ENCODE data around the gene MYT1.

Gene MYT1

DNA sequence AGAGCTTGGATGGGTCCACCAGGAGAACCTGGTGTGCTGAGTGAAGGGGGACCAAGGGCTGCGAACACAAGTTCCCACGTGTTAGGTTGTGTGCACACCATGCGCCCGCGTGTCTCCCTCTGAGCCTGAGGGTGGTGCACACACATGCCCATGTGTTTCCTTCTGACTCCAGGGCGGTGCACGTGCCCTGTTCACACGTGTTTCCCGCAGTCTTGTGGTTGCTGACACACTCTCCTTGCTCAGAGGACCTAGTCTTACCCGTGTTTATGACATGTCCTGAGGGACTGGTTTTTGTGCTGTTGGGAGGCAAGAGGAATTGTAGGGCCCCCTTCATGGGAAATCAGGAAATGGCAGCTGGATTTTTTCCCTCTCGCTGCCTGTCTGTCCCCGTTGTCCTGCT lies 55.0 kb downstream of the MYT1 start:
- Histone ChIP-seq H3K4me3 (ENCODE audit: low read depth, low read length) (no peak overlapping the region), H3K27me3 (ENCODE audit: control insufficient read depth, insufficient read depth, low read length) (no peaks in the 10 kb centered on the region), H3K9ac (ENCODE audit: low read depth, low read length) (no peak overlapping the region), H3K36me3 (ENCODE audit: control insufficient read depth, insufficient read depth, low read length) (no peaks in the 10 kb centered on the region), H3K9me3 (ENCODE audit: control insufficient read depth, insufficient read depth, low read length) (no peaks in the 10 kb centered on the region), H3K4me1 (ENCODE audit: control insufficient read depth, insufficient read depth, low read length) (peaks cover 6% of the 10 kb centered on the region)

DNA sequence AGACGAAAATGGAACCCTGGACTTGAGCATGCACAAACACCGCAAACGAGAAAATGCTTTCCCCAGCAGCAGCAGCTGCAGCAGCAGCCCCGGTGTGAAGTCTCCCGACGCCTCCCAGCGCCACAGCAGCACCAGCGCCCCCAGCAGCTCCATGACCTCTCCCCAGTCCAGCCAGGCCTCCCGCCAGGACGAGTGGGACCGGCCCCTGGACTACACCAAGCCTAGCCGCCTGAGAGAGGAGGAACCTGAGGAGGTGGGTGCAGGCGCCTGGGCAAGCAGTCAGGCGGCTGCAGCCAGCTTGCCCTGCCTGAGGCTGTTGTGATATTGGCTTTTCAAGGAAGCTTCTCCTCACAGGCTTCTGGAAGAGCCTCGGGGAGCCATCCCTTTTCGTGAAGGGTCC lies 55.5 kb downstream of the MYT1 start:
- H3K9me3 ChIP-seq (ENCODE audit: control insufficient read depth, insufficient read depth, low read length): no peaks in the 10 kb centered on the region
- H3K36me3 ChIP-seq (ENCODE audit: control insufficient read depth, insufficient read depth, low read length): no peaks in the 10 kb centered on the region
- H3K9ac ChIP-seq (ENCODE audit: low read depth, low read length): no peak overlapping the region
- peaks cover 6% of the 10 kb centered on the region for H3K4me1 ChIP-seq (ENCODE audit: control insufficient read depth, insufficient read depth, low read length)
- H3K4me3 ChIP-seq (ENCODE audit: low read depth, low read length): no peak overlapping the region
- no peaks in the 10 kb centered on the region for H3K27me3 ChIP-seq (ENCODE audit: control insufficient read depth, insufficient read depth, low read length)

DNA sequence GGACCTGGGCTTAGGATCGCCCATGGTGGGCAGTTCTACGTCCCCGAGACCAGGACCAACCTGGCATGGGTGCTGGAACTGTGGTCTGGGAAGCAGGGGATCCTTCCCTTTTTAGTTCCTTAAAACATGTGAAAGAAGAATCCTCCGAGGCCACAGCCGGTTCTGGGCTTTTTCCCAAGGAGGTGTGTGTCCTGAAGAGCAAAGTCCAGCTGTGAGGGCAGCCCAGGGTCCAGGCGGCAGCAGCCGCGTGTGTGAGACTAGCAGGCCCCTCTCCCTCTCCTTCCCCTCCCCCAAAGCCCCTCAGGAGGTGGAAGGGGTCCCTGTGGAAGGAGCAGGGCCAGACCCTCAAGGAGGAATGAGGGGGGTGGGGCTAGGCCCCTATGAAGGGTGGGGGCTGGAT lies 56.2 kb downstream of the MYT1 start:
- Histone ChIP-seq H3K9ac (ENCODE audit: low read depth, low read length) (no peak overlapping the region), H3K27me3 (ENCODE audit: control insufficient read depth, insufficient read depth, low read length) (no peaks in the 10 kb centered on the region), H3K36me3 (ENCODE audit: control insufficient read depth, insufficient read depth, low read length) (no peaks in the 10 kb centered on the region), H3K4me1 (ENCODE audit: control insufficient read depth, insufficient read depth, low read length) (peaks cover 6% of the 10 kb centered on the region), H3K4me3 (ENCODE audit: low read depth, low read length) (no peak overlapping the region), H3K9me3 (ENCODE audit: control insufficient read depth, insufficient read depth, low read length) (no peaks in the 10 kb centered on the region)

DNA sequence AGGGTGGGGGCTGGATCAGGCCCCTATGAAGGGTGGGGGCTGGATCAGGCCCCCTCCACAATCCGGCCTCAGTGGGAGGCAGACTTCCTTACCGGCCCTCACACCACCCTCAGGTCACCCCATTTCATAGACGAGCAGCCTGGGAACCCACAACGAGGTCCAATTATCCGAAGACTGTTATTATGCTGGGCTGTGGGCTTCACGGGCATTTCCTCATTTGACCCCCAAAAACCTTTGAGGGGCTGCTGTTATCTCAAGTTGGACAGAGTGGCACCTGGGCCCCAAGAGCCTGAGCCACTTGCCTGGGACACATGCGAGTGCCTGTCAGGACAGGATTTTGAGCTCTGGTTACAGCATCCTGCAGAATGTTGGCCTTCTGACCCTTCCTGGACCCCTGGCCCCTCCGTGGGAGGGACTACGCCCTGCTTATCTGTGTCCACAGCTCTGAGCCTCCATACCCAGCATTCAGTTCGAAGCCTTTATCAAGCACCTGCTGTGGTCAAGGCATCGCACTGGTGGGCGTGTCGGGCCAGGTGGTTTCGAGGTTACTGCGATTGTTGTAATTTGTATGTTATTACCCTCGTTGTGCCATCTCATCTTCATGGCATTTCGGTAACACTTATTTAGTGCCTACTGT lies 56.8 kb downstream of the MYT1 start:
- H3K4me1 ChIP-seq (ENCODE audit: control insufficient read depth, insufficient read depth, low read length): peaks cover 6% of the 10 kb centered on the region
- no peaks in the 10 kb centered on the region for H3K27me3 ChIP-seq (ENCODE audit: control insufficient read depth, insufficient read depth, low read length)
- H3K9me3 ChIP-seq (ENCODE audit: control insufficient read depth, insufficient read depth, low read length): no peaks in the 10 kb centered on the region
- H3K4me3 ChIP-seq (ENCODE audit: low read depth, low read length): no peak overlapping the region
- H3K9ac ChIP-seq (ENCODE audit: low read depth, low read length): no peak overlapping the region
- H3K36me3 ChIP-seq (ENCODE audit: control insufficient read depth, insufficient read depth, low read length): no peaks in the 10 kb centered on the region

DNA sequence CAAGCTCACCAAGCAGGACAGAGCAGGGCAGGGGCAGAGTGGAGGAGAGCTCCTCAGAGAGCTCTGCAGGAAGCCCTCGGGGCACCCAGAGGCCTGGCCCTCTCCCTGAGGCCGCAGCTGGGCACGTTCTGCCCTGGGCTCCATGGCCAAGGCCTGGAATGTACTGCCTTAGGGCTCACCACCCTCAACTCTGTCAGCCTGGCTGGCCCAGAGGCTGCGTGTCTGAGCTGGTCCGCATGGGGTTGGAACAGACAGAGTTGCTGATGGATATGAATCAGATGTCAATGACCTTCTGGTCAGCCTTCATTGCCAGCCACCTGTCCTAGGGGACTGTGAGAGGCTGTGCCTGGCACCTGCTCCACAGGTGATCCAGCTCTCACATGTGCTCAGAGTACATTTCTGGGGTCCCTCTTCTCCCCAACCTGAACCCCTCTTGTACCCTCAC lies 58.1 kb downstream of the MYT1 start:
- no peak overlapping the region for H3K9ac ChIP-seq (ENCODE audit: low read depth, low read length)
- H3K27me3 ChIP-seq (ENCODE audit: control insufficient read depth, insufficient read depth, low read length): no peaks in the 10 kb centered on the region
- H3K4me1 ChIP-seq (ENCODE audit: control insufficient read depth, insufficient read depth, low read length): peaks cover 6% of the 10 kb centered on the region
- H3K4me3 ChIP-seq (ENCODE audit: low read depth, low read length): no peak overlapping the region
- H3K9me3 ChIP-seq (ENCODE audit: control insufficient read depth, insufficient read depth, low read length): no peaks in the 10 kb centered on the region
- no peaks in the 10 kb centered on the region for H3K36me3 ChIP-seq (ENCODE audit: control insufficient read depth, insufficient read depth, low read length)

DNA sequence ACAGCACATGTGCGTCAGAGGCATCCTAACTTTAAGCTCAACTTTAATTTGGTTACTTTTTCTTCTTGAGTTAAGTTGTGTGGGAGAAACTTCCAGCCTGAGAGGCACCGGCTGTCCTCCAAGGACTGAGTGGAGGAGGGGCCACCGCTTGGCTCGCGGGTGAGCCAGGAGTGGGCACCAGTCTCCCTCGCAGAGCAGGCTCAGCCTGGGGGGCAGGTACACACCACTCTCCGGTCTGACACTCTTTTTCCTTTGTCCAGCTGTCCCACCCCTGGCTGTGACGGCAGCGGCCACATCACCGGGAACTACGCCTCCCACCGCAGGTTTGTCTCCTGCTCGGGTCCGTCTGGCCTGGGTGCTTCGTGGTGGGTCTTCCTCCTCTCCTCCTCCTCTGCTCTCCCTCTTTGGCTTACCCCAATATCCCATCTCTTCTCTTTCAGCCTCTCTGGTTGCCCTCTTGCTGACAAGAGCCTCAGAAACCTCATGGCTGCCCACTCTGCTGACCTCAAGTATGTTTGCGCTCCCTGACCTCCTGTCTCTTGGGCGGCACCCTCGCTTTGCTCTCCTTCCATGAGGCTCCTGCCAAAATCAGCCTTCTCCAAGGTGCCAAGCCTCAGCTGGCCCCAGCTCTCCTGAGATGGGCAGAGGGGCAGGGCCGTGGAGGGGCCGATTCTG lies 58.7 kb downstream of the MYT1 start:
- H3K9me3 ChIP-seq (ENCODE audit: control insufficient read depth, insufficient read depth, low read length): no peaks in the 10 kb centered on the region
- H3K4me1 ChIP-seq (ENCODE audit: control insufficient read depth, insufficient read depth, low read length): peaks cover 6% of the 10 kb centered on the region
- H3K36me3 ChIP-seq (ENCODE audit: control insufficient read depth, insufficient read depth, low read length): no peaks in the 10 kb centered on the region
- H3K9ac ChIP-seq (ENCODE audit: low read depth, low read length): no peak overlapping the region
- no peak overlapping the region for H3K4me3 ChIP-seq (ENCODE audit: low read depth, low read length)
- no peaks in the 10 kb centered on the region for H3K27me3 ChIP-seq (ENCODE audit: control insufficient read depth, insufficient read depth, low read length)

DNA sequence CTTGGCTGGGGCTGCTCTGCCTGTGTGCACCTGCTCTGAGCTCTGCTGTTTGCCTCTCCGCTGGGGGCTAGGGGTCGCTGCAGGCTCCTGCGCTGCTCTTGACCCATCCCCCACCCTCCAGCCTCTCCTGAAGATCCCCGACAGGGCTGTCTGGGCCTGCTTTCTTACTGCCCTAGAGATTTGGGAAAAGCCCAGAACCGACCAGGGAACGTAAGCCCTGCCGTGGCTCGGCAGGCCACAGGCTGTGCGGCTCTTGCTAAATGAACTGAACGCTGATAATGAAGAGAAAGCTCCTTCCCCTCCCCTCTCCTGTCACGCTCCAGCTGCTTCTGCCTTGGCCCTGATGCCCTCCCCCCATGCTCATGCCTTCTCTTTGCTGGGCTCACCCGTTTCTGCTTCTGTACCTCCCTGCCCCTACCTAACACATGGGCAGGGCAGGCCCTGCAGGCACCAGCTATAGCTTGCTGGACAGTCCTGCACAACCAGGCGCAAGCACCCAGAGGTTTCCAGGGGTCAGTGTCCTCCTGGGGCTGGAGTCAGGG lies 59.3 kb downstream of the MYT1 start:
- peak overlapping the region; percentile 26 for H3K9ac ChIP-seq (ENCODE audit: low read depth, low read length)
- peaks cover 6% of the 10 kb centered on the region for H3K4me1 ChIP-seq (ENCODE audit: control insufficient read depth, insufficient read depth, low read length)
- no peak overlapping the region for H3K4me3 ChIP-seq (ENCODE audit: low read depth, low read length)
- H3K9me3 ChIP-seq (ENCODE audit: control insufficient read depth, insufficient read depth, low read length): no peaks in the 10 kb centered on the region
- no peaks in the 10 kb centered on the region for H3K27me3 ChIP-seq (ENCODE audit: control insufficient read depth, insufficient read depth, low read length)
- H3K36me3 ChIP-seq (ENCODE audit: control insufficient read depth, insufficient read depth, low read length): no peaks in the 10 kb centered on the region

DNA sequence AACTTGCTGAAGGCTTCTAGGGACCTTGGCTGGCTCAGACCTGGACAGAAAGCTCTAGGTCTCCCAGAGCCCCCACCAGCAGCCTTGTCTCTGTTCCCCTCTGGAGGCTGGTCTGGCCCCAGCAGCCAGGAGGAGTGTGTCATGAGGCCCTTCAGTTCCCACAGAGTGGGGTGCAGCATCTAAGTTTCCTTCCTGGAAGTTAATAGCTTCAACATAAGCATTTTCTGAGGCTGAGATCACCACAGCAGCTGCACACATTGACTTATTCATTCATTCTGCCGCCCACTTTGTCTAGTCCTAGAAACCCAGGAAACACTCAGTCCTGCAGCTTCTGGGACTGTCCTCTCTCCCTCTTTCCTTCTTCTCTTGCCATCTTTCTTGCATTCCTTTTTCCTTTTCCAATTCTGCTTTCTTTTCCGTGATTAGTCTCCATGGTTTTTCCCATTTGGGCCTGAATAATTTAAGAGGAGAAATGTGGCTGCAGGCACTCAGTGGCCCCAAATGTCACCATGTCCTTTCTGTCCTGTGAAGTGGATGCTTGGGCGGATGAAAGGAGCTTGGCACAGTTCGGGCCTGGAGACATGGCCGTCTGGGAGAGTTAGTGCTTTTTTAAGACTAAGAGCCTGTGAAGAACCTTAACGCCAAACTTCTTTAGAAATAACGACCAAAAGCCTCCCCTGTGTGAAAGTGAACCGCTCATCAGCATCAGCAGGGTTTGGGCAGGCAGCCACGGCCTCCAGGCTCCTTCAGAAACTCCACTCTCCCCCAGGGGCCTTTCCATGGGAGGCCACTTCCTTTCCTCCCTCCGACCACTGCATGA lies 60.3 kb downstream of the MYT1 start:
- H3K4me3 ChIP-seq (ENCODE audit: low read depth, low read length): no peak overlapping the region
- no peak overlapping the region for H3K9ac ChIP-seq (ENCODE audit: low read depth, low read length)
- no peaks in the 10 kb centered on the region for H3K27me3 ChIP-seq (ENCODE audit: control insufficient read depth, insufficient read depth, low read length)

DNA sequence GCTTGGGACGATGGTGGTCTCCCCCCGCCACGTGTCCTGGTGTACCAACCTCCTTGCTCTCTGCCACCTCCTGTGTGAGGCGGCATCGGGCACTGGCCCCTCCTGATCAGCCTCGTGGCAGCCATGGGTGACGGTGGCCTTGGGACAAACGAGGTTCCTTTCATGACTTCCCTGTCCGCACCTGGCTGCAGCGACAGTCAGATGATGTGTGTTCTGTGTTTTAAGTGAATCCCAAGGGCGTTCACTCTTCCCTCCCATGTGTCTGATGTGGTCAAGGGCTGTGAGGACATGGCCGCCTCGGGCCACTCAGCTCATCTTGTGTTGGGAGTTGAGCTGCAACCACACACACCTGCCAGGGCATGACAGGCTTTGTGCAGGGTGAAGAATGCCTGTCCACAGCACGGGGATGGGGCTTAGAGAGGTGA lies 60.9 kb downstream of the MYT1 start:
- Histone ChIP-seq H3K27me3 (ENCODE audit: control insufficient read depth, insufficient read depth, low read length) (no peaks in the 10 kb centered on the region), H3K4me3 (ENCODE audit: low read depth, low read length) (no peak overlapping the region), H3K36me3 (ENCODE audit: control insufficient read depth, insufficient read depth, low read length) (no peaks in the 10 kb centered on the region), H3K9ac (ENCODE audit: low read depth, low read length) (no peak overlapping the region), H3K9me3 (ENCODE audit: control insufficient read depth, insufficient read depth, low read length) (no peaks in the 10 kb centered on the region), H3K4me1 (ENCODE audit: control insufficient read depth, insufficient read depth, low read length) (peaks cover 6% of the 10 kb centered on the region)

More for the DNA sequence above, 60.3 kb downstream of the MYT1 start:
- H3K4me1 ChIP-seq (ENCODE audit: control insufficient read depth, insufficient read depth, low read length): peaks cover 6% of the 10 kb centered on the region
- no peaks in the 10 kb centered on the region for H3K9me3 ChIP-seq (ENCODE audit: control insufficient read depth, insufficient read depth, low read length)
- H3K36me3 ChIP-seq (ENCODE audit: control insufficient read depth, insufficient read depth, low read length): no peaks in the 10 kb centered on the region

DNA sequence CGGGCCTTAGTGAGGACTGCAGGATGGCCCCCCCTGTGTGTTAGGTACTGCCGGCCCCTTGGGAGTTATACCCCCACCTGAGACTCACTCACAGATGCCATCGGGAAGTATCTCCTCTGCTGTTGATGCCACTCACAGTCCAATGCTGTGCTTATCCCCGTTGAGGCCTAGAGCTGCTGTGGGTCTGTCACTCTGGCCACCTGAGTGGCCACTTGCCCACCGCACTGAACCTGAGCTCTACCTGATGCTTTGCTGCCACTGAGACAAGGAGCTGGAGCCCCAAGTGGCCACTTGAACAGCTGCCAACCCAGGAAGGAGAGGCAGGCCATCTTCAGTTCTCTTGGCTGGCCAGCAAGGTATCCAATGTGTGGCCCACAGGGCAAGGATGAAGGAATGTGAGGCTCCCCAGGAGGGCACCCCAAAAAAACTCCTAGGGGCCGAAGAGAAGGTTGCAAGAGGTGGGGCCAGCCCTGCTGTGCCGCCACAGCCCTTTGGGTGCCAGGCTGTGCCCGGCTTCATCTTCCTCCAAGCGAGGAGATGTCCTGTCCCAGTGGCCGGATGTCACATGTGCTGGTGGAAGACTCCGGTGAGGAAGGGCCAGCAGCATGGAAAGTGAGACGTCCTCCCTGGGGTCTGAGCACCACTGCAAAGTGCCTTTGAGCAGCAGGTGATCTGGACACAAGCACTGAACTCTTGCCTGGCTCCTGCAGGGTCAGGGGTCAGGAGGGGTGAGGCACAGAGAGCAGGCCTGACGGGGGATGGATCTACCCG lies 61.8 kb downstream of the MYT1 start:
- H3K36me3 ChIP-seq (ENCODE audit: control insufficient read depth, insufficient read depth, low read length): no peaks in the 10 kb centered on the region
- H3K27me3 ChIP-seq (ENCODE audit: control insufficient read depth, insufficient read depth, low read length): no peaks in the 10 kb centered on the region
- no peak overlapping the region for H3K4me3 ChIP-seq (ENCODE audit: low read depth, low read length)
- no peak overlapping the region for H3K9ac ChIP-seq (ENCODE audit: low read depth, low read length)
- H3K4me1 ChIP-seq (ENCODE audit: control insufficient read depth, insufficient read depth, low read length): peaks cover 6% of the 10 kb centered on the region
- H3K9me3 ChIP-seq (ENCODE audit: control insufficient read depth, insufficient read depth, low read length): no peaks in the 10 kb centered on the region
